A673 (cell line): ENCODE data around the gene EFR3B.
"Not testable (repeated sequence)": the region's sequence is repeated elsewhere in the genome, so short reads cannot be mapped to it uniquely, and the experiment has no call there.

ENCODE experiments used
- CTCF ChIP-seq: fragments of 300-800, 200-600 bp; sonication (generic); conservative IDR thresholded peaks from 2 replicates; pipeline ENCODE4 v1.5.1; 2017; ENCODE audit warnings: low read depth, mild to moderate bottlenecking, antibody characterized with exemption, low read length, moderate library complexity, mixed read lengths
- EZH2 ChIP-seq: fragments of 200-600 bp; sonication (generic); IDR thresholded peaks from 2 replicates; pipeline ENCODE4 v1.6.1; 2017; ENCODE audit warnings: borderline replicate concordance, low read depth, mild to moderate bottlenecking, mixed read lengths, antibody characterized with exemption, low read length; ENCODE audit not compliant: poor library complexity, severe bottlenecking

GRCh38 chr2:25150993-25151392, 109.1 kb downstream of the EFR3B start:
- not testable (repeated sequence) for TF ChIP-seq CTCF, EZH2
